ENCODE data around the gene DENND11.

Gene DENND11

DNA sequence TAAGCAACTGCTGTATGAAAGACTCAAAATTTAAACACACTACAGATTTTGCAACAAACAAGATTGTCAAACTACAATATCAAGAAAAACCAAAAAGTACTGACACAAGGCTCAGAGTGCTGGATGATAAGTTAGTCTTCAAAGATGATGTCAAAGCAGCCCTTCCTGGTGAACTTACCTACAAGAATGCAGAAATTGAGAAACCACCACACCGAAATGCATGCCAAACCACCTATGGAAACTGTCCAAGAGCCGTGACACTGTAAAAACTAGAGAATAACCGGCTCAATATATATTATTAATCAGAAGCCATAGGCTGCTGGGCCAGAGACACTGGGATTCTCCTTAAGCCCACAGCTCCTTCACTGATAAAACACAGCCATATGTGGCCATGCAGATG lies 25.3 kb downstream of the DENND11 start:
- DNase-seq: no peak

DNA sequence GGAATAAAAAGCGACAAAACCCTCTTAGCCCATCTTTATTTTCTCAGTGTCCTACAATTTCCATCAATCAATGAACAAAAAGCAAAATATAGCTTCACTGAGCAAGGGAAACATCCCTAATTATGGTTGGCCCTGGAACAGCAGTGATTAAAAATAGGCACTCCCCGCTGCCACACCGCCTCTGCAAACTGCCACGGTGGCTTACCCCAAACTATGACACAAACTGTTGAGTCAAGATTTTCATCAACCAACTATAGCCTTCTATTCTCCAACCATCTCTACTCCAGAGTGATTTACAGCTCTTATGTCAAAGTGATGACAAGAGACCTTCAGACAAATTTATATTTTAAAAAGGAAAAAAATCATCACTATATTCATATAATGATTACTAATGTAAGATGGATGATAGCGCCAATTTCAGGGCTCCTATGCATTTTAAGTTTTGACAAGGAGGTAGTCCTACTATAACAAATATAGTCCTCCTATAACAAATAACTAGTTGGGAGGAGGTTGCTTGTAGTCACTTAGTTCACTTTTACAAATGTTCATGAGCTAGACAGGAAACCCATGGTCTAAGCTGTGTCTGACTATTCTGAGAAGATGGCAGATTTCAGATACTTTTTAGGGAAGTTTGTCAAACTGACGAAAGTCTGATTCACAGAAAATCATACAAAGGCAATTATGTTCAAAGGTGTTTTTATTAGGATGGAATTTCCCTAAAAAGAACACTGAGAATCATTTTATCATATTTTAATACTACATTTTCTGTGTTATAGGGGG lies 26.3 kb downstream of the DENND11 start:
- no peak for DNase-seq

DNA sequence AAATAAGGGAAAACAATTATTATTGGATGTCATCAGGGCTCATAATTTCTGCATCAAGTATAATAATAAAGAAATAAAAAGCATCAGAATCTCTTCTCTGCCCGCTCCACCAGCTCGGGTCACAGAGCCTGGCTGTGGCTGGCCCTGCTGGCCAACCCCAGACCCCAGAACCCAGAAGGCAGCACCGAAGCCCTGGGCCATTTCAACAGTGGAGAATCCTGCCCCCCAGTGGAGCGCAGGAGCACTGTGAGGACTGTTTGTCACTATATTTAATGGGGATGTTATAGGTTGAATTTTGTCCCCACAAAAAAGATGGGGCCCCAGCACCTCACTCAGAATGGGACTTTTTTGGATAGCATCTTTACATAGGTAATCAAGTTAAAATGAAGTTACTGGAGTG lies 27.3 kb downstream of the DENND11 start:
- no peak for DNase-seq

DNA sequence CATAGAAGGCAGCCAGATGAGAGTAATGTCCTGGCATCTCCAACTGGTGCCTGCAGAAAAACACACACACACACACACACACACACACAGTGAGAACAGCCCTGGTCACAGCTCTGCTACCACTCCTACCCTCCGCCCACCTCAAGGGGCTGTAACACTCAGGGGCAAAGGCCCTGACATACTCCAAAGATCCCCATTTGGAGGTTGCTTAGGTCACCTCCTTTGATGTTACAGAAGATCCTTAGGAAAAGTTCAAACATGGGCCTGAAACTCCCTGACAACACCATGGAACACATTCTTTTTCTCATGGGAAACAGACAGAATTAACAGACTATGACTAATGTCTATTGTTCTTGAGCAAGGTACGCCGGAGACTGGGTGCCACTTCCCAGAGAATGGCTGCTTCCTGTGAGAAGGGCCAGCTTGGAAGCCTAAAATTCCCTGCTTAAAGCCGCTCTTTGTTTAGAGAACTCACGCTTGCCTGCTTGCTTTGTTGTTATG lies 27.7 kb downstream of the DENND11 start:
- no peak for DNase-seq

DNA sequence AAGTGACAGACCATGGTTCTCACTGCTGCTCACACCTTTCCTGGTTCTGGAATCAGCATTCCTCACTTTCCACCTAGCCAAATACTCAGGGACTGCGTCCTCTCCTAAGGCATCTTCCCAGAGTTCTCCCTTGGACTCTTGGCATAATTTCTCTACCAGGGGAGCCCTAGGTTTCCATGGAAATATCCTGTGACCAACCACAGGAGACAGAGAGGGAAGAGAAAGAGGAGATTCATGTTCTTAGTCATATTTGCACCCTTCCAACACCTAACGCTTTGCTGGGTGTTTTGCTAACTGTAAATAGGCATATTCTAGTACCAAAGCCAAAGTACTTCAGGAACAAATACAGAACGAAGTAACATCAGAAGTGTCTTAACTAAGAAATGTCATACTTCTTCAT lies 28.6 kb downstream of the DENND11 start:
- no peak for DNase-seq

DNA sequence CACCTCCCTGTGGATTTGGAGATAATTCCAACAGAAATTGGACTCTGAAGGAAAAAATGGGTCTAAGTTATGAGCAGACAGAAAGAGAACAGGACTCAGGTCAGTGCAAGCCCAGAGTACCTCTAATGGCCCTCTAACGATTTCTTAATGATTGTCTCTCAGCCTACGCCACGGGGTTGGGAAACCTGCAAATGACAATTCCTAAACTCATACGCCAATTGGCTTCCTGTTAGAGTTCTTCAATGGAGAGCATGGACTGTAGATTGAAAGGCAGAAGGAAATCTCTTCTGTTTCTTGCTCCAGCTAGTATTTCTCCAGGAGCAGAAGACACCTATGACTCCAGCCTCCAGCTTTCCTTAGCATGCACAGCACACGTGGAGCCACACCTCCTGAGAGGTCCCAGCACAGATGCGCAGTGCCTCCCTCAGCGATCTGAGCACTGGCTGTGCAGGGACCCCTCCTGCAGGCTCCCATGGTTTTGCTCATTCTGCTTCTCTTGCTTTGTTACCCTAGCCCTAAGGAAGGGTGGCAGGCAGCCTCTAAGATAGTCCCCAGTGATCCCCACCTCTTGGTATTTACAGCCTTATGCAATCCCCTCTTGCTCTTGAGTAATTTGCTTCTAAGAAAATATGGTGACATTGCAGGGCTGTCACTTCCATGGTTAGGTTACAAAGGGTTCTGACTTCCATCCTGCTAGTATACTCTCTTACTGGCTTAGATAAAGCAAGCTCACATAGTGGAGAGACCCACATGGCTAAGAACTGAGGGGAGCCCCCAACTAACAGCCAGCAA lies 30.1 kb downstream of the DENND11 start:
- DNase-seq: no peak

DNA sequence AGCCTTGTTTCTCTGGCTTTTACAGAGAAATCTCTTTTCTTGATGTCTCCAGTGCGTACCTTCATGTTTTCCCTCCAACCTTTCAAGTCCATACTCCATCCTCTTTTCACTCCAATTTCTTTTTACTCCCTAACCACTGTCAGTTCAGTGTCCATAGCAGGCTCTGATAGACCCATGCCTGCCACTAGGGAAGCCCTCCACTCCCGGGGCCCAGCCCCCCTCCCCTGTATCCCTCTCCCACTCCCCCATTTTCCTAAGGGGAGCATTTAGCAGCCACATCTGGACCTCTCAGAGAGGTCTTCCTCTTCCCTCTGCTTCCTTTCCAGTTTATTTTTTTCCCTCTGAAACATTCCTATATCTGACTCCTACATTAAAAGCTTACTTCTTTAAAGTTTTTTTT lies 33.1 kb downstream of the DENND11 start:
- DNase-seq: no peak

DNA sequence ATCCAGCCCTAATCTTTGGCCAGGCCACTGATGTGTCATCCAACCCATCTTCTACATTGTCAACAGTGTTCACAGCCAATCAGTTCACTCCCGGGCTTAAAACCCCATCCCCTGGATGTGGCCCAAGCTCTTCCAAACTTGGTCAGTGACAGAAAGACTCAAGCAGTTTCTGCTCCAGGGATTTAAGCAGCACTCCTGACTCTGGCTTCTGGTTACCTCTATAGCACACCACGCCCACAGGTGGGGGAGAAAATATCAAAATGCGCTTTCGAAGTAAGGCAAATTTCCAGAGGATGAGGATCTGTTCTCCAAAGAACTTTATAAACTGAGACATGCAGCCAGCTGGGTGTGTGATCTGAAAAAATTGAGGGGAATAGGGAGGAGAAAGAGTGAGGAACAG lies 35.9 kb downstream of the DENND11 start:
- DNase-seq: no peak

DNA sequence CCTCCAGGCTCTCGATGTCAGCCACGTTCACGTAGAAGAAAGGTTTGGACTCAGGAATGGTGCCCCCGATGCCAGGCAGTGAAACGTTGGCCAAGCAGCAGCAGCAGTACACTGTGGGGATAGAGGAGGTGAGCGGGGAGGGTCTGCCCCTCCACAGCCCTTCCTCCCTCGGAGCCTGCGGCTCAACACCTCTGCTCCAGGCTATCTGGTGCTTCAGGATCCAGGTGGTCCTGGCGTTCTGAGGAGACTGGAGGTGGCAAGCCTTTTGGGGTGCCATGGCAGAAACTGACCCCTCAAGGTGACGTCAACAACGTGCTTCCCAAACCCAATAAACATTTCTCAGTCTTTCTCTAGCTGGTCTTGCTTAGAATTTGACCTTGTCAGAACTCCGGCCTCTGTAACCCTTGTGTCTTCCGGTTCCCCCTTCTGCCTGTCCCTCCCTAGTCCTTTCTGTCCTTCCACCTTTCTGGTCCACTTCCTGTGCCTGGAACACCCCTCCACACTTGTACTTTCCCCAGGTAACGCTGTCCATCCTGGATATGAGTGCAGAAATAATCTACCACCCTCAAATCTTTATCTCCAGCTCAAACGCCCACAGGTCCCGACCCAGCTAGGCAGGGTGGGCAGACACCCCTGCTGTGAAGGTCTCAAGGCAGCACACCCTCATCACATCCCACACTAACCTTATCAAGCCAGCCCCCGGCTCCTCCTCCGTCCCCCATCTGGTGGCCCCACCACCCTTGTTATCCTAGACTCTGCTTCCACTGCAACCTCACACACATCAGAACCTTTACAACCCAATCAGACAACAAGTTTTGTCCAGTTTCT lies 36.5 kb downstream of the DENND11 start:
- DNase-seq: no peak

DNA sequence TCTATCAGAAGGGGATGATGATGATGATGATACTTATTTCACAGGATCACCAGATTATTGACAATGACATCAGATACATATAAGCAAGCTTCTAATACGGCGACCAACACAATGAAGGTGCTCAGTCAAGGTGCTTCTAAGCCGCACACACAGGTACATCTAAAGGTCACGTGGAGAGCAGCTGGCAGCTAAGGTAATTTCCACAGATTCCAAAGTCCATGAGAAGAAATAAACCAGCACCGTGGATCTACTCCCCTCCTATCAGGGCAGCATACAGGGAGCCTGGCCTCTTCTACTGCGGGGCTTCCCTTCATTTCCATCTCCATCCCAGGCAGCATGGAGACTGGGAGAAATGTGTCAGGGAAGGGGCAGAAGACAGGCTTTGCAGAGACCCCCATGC lies 37.5 kb downstream of the DENND11 start:
- DNase-seq: no peak

DNA sequence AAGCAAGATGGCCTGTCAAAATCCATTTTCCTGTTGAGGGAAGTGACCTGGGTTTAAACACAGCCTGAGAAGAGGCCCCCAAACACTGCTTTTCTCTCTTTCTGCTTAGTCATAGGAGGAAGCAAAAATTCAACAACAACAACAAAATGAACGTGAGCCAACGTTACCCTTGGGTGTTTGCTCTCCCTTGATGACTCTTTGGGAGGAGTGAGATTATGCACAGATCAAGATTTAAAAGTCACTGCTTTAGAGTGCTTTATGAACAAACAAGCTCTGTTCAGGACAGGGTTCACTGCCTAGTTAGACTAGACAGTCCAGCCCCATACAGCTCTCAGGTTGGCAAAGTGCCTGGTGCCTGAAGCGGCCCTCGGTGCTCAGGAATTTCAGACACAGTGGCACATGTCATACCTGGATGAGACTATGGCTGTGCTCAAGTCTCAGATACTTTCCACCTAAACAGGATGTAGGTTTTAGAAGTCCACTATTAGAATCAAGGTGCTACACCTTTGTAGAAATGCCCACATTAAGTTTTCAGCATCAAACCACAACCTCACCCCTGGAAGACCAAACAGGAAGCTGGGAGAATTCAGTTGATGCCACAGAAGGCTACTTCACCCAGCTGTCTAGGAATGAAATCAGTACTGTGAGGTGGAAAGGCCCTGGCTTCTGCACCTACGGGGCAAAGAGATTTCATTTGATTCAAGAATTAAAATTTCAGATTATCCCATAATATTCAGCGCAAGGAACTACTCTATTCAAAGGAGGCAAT lies 38.7 kb downstream of the DENND11 start:
- DNase-seq: no peak

DNA sequence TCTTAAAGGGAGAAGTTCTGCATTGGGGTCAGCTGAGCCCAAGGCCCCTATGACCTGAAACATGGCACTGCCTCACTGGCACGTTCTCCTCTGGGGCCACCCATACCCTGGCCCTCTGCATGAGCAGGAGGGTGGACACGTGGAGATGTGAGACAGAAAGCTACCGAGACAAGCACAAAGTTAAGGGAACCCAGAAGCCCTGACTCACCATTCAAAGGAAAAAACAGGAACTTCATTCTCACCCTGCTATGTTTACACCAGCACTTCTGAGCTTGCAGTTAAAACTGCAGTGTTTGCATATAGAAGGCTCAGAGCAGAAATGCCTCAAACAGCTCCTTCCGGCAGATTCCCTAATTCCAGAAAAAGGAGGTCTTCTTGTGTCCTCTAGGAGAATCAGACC lies 41.7 kb downstream of the DENND11 start:
- no peak for DNase-seq

DNA sequence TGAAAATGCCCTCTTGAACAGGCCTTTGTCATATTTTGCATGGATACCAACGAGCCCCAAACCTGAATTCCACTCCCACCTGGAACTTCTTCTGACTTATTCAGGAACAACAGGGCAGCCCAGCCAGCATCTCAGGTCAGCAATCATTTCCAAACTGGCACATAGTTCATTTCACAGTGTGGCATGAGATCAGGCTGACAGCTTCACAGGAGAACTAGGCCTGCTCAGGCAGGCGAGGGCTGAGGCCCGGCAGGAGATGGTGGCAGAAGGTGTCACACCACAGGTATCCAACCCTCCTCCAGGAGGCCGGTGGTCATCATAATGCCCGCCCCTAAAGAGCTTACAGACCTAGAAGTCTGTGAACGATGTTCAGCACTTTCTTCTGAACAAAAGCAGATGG lies 42.5 kb downstream of the DENND11 start:
- DNase-seq: no peak

DNA sequence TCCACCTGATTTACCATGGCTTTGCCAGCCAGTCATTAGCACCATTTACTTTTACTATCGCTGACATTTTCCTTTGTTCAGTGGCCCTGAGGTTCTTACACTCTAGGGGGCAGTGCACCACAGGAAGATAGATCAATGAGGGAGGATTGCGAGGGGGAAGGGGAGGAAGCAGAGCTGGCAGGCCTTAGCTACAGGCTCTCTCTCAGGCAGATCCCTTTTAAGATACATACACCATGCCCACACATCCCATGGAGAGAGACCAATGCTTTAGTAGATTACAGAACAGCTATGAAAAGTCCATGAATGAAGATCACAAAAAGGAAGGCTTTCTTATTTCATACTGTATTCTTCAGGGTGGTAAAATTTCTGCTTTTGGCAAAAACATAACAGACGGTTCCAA lies 47.4 kb downstream of the DENND11 start:
- DNase-seq: peak; percentile 46

DNA sequence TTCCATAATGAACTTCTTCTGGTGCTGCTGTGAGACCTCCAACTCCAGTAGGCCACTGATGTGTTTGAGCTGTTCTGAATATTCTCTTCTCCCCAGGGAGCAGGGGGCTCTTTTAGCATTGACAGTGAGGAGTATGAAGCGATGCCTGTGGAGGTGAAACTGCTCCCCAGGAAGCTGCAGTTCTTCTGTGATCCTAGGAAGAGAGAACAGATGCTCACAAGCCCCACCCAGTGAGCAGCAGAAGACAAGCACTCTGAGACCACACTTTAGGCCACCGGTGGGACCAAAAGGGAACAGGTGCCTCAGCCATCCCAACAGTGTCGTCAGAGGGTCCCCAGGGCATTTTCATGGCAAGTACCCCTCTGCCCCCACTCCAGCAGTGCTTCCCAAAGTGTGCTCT lies 49.3 kb downstream of the DENND11 start:
- no peak for DNase-seq

Measured in DMS 273 treated with DMSO at 0.1 percent for 48 hours (cell line).